ENCODE data around the gene ROR2.
"Not testable (repeated sequence)": the region's sequence is repeated elsewhere in the genome, so short reads cannot be mapped to it uniquely, and the experiment has no call there.

The ROR2 gene

GRCh38 chr9:91517332-91517731 lies 432.7 kb downstream of the ROR2 start:
- not testable (repeated sequence) for DNase-seq (ENCODE audit: low spot score)

DNA sequence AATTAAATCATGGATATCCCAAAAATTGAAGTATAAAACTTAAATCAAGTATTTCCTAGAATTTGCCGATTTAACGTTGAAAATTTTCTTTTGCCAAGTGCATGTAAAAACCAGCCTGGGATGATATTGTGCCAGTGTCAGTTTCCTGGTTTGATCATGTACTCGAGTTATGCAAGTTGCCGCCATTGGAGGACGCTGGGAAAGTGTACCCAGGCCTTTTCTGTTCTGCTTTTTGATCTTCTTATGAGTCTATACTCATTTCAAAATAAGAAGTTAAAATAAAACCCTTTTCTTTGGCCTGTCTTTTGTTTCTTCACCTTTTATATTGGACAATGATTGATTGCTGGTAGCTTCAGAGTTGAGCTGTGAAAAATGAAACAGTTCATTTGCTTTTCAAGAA lies 433.3 kb downstream of the ROR2 start:
- no peak for DNase-seq (ENCODE audit: low spot score)

DNA sequence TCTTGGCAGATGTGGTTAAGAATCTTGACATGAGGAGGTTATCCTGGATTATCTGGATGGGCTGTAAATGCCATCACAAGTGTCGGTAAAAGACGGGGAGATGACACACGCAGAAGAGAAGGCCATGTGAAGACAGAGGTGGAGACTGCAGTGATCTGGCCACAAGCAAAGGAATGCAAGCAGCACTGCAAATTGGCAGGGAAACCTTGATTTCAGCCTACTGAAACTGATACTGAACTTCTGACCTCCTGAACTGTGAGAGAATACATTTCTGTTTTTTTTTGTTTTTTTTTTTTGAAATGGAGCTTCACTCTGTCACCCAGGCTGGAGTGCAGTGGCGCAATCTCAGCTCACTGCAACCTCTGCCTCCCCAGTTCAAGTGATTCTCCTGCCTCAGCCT lies 433.9 kb downstream of the ROR2 start:
- DNase-seq (ENCODE audit: low spot score) = no peak

GRCh38 chr9:91515074-91515687 lies 434.8 kb downstream of the ROR2 start:
- no peak for DNase-seq (ENCODE audit: low spot score)
